Testis (tissue), 2 donors: ENCODE data around the gene ERC2.

Experiments used
- CTCF ChIP-seq, 3 experiments: fragments of 450-650 bp in 2 of 3; fragments of 200-600 bp in 1 of 3; sonication (generic) in 1 of 3; IDR thresholded peaks; one replicate each; pipeline ENCODE4 v1.5.1; 2016 to 2019; ENCODE audit warnings: antibody characterized with exemption in 3 of 3, mild to moderate bottlenecking in 2 of 3, moderate library complexity in 1 of 3
- POLR2A ChIP-seq: fragments of 450-650 bp; IDR thresholded peaks from one replicate; pipeline ENCODE4 v1.6.1; 2017; ENCODE audit warnings: antibody characterized with exemption, mild to moderate bottlenecking, moderate library complexity

- TF ChIP-seq CTCF (IDR thresholded peaks at IDR 0.05), result no peak
- no peak for TF ChIP-seq POLR2A
Observed at GRCh38 chr3:56193519-56193918, 274.7 kb downstream of the ERC2 start.
